HG02623 (cell line): ENCODE measurements around the gene ZNF620.
"Not testable (repeated sequence)": the region's sequence is repeated elsewhere in the genome, so short reads cannot be mapped to it uniquely, and the experiment has no call there.

Source experiments
- ATAC-seq: cut with Tn5 transposase; IDR thresholded peaks from one replicate; pipeline ENCODE4 v1.9.1; 2021; ENCODE audit warnings: moderate library complexity; ENCODE audit not compliant: unreplicated experiment

ZNF620 gene

GRCh38 chr3:40505599-40506462 is at the start of gene ZNF620:
Gene ZNF620 (plus strand): TSS chr3:40506039. CDS start chr3:40506353, 314 bp downstream.
- peak; percentile 65 for ATAC-seq

- ATAC-seq: no peak
Observed at GRCh38 chr3:40456279-40456939, 49.4 kb upstream of the ZNF620 start.

- peak; percentile 44 for ATAC-seq
Observed at GRCh38 chr3:40456940-40457823, 48.7 kb upstream of the ZNF620 start, which contains the start of gene RPL14. Gene RPL14 (plus strand): TSS chr3:40457339. CDS start chr3:40457472, 133 bp downstream.

GRCh38 chr3:40458473-40458872 is 47.4 kb upstream of the ZNF620 start:
- no peak for ATAC-seq

GRCh38 chr3:40460481-40460880 is 45.4 kb upstream of the ZNF620 start:
- ATAC-seq: not testable (repeated sequence)

- ATAC-seq: no peak
Observed at GRCh38 chr3:40461161-40461560, 44.7 kb upstream of the ZNF620 start.

GRCh38 chr3:40462838-40463237 is 43.0 kb upstream of the ZNF620 start:
- ATAC-seq: not testable (repeated sequence)

- ATAC-seq: no peak
Observed at GRCh38 chr3:40463579-40463978, 42.3 kb upstream of the ZNF620 start.

- ATAC-seq: no peak
Observed at GRCh38 chr3:40464339-40465110, 41.3 kb upstream of the ZNF620 start.

- ATAC-seq: no peak
Observed at GRCh38 chr3:40465111-40465407, 40.8 kb upstream of the ZNF620 start.

- no peak for ATAC-seq
Observed at GRCh38 chr3:40465456-40465855, 40.4 kb upstream of the ZNF620 start.

GRCh38 chr3:40468018-40468417 is 37.8 kb upstream of the ZNF620 start:
- ATAC-seq: no peak

- ATAC-seq: no peak
Observed at GRCh38 chr3:40470701-40471100, 35.1 kb upstream of the ZNF620 start.

- peak; percentile 85 for ATAC-seq
Observed at GRCh38 chr3:40476478-40477470, 29.1 kb upstream of the ZNF620 start, which contains the start of gene ZNF619. Gene ZNF619 (plus strand): TSS chr3:40477122. CDS start chr3:40477980, 858 bp downstream.

GRCh38 chr3:40477666-40478065 is 28.2 kb upstream of the ZNF620 start:
- no peak for ATAC-seq

- ATAC-seq: no peak
Observed at GRCh38 chr3:40487172-40487571, 18.7 kb upstream of the ZNF620 start.

GRCh38 chr3:40490916-40491315 is 14.9 kb upstream of the ZNF620 start:
- no peak for ATAC-seq

GRCh38 chr3:40494698-40495097 is 11.1 kb upstream of the ZNF620 start:
- ATAC-seq: no peak

GRCh38 chr3:40497288-40497687 is 8.6 kb upstream of the ZNF620 start:
- no peak for ATAC-seq
